ENCODE results near the gene ZNFX1. TPM values are rescaled to one million over a fixed set of nuclear protein-coding genes. Genes with fewer than 3 reads are reported as not detected.

The ZNFX1 gene
- total and polyA plus RNA-seq, 9 of the 15 experiments (the other 6 are each of a cell fraction or from before 2014, with no cell fraction given) = 3.8 to 13.8 (median 10.3) TPM

GRCh38 chr20:49216991-49217578 lies 60.8 kb downstream of the ZNFX1 start (continued):
- TF ChIP-seq CHAMP1 (IDR thresholded peaks at IDR 0.05) (0 out of 2 replicates have a peak, but pooled peaks have one; percentile 24), ZZZ3 (IDR thresholded peaks at IDR 0.05) (0 out of 2 replicates have a peak, but pooled peaks have one; percentile 33), XRCC5 (IDR thresholded peaks at IDR 0.05; ENCODE audit: low read depth, low read length) (peak; percentile 65; the same call in 1 of the 2 replicates), EGR1 (conservative IDR thresholded peaks at IDR 0.05) (no peak), JUND (IDR thresholded peaks at IDR 0.05; ENCODE audit: borderline replicate concordance, low read depth, low read length) (0 out of 2 replicates have a peak, but pooled peaks have one; percentile 28), JUND (tag; IDR thresholded peaks at IDR 0.05; ENCODE audit: borderline replicate concordance, low read depth, low read length) (no peak), BCOR (IDR thresholded peaks at IDR 0.05) (0 out of 2 replicates have a peak, but pooled peaks have one; percentile 29), CBX3 (IDR thresholded peaks at IDR 0.05; ENCODE audit: borderline replicate concordance in 1 of 2, low read length in 2 of 2) (peak in 1 of 2 experiments; percentile 80; a peak in 1 of 3 replicates), MYC (IDR thresholded peaks at IDR 0.05; ENCODE audit: low read depth, low read length) (peak; percentile 9; the same call in 1 of the 2 replicates), MYC (CRISPR knock-in tag; IDR thresholded peaks at IDR 0.05; ENCODE audit: borderline replicate concordance, low read depth) (no peak), SNIP1 (IDR thresholded peaks at IDR 0.05; ENCODE audit: low read depth) (no peak), BHLHE40 (IDR thresholded peaks at IDR 0.05; ENCODE audit: low read length) (0 out of 2 replicates have a peak, but pooled peaks have one; percentile 2), ZFP30 (CRISPR knock-in tag; IDR thresholded peaks at IDR 0.05; ENCODE audit: borderline replicate concordance) (no peak), ARNT (IDR thresholded peaks at IDR 0.05) (peak in 1 of 2 experiments; percentile 73; a peak in 1 of 4 replicates), KAT7 (CRISPR knock-in tag; IDR thresholded peaks at IDR 0.05; ENCODE audit: borderline replicate concordance) (no peak), ZNF316 (IDR thresholded peaks at IDR 0.05) (no peak), MAZ (CRISPR knock-in tag; conservative IDR thresholded peaks at IDR 0.05 in 1 of 2, IDR thresholded peaks at IDR 0.05 in 1 of 2) (peak in 1 of 2 experiments; percentile 56; a peak in 1 of 4 replicates), FOXK2 (conservative IDR thresholded peaks at IDR 0.05 in 1 of 2, IDR thresholded peaks at IDR 0.05 in 1 of 2; ENCODE audit: low read depth in 2 of 2) (peak in 1 of 2 experiments; percentile 33; a peak in 1 of 4 replicates)
- TF ChIP-seq, protein P1, sequence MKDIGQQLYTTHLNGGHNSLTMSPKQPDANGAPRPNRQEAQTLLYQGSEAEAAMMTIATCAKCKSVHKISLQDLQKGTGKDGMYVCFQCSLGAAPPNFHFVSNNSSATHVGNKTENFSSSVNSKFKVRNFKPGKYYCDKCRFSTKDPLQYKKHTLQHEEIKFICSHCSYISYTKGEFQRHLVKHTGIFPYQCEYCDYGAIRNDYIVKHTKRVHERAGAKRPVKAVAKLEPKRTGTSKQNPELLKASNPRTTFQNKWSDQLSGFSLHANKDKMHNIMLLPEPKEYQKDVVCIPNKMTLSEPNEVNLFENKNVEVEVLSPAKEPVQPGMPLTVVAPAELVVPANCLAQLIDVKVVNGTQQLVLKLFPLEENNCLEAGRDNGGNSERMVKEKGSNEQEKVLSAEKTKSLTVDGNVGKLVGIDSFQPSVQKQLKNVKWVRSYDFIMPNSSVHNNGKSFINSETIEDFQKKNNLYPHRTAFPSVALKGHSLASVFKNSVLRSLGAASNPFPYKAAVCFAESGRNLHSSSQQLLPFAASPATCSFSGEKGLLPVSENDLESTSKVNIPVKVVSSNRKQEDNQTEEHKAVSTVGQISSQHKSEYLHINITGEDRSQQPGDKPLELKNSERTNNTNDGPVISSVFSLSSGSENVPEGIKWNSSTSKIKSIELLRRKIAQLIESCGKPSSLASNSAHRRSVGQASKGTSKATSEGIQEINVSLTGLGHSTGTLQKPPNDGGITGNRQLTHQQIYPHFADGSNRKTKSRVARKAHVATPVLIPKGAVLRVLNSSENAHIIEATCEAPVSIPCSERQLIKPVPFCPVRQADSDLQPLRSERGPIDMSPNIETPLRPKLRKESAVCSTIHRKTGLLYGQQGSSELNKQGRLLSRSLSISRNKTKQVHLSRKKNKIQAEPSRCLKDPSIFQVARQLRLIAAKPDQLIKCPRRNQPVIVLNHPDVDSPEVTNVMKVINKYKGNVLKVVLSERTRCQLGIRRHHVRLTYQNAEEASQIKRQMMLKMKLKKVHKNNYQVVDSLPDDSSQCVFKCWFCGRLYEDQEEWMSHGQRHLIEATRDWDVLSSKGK (CRISPR knock-in tag; IDR thresholded peaks at IDR 0.05) = no peak
- TF ChIP-seq, protein P2, sequence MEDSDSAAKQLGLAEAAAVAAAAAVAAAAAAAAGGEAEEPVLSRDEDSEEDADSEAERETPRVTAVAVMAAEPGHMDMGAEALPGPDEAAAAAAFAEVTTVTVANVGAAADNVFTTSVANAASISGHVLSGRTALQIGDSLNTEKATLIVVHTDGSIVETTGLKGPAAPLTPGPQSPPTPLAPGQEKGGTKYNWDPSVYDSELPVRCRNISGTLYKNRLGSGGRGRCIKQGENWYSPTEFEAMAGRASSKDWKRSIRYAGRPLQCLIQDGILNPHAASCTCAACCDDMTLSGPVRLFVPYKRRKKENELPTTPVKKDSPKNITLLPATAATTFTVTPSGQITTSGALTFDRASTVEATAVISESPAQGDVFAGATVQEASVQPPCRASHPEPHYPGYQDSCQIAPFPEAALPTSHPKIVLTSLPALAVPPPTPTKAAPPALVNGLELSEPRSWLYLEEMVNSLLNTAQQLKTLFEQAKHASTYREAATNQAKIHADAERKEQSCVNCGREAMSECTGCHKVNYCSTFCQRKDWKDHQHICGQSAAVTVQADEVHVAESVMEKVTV (CRISPR knock-in tag; IDR thresholded peaks at IDR 0.05) = peak; percentile 61
